ENCODE measurements around the gene RGL3. TPM values are rescaled to one million over a fixed set of nuclear protein-coding genes. Genes with fewer than 3 reads are reported as not detected.

RGL3 gene
- total and polyA plus RNA-seq, 8 donors = 22.3 to 170 (median 39.8) TPM

GRCh38 chr19:11374433-11375142 lies 44.5 kb downstream of the RGL3 start, which contains the start of gene SWSAP1:
Gene SWSAP1, plus strand, starts transcription at chr19:11374666. Its CDS starts 15 bp downstream, at chr19:11374681.
- no peak for TF ChIP-seq CTCF (IDR thresholded peaks at IDR 0.05)
- 0% methylated on average over 44 of the region's 44 CpGs for WGBS, 2 donors
- peak; percentile 95 to 99 (median 99) for DNase-seq
- intact Hi-C loops (cut with DNase I) = no loop called here
- FAIRE-seq = peak; percentile 94
- Histone ChIP-seq H3K4me3 (peak within 1 kb of the TSS; percentile 33 to 51 (median 46)), H3K9me3 (no peaks in the 10 kb centered on the region), H3K36me3 (no peaks in the 10 kb centered on the region), H3K27ac (peak within 1 kb of the TSS; percentile 79 to 97 (median 93)), H3K4me1 (peaks cover 4 to 28% (median 5%) of the 10 kb centered on the region in 3 donors), H3K27me3 (no peaks in the 10 kb centered on the region)
- ATAC-seq = peak; percentile 92 to 94 (median 92)

- peaks cover 4 to 28% (median 5%) of the 10 kb centered on the region in 3 donors for H3K4me1 ChIP-seq
- FAIRE-seq (no peak), DNase-seq (peak in 1 of 6 donors; percentile 22), ATAC-seq (no peak)
- intact Hi-C loops (cut with DNase I) = no loop called here
- WGBS, 2 donors = 37 to 41% methylated on average over 11 of the region's 11 CpGs
- TF ChIP-seq CTCF (IDR thresholded peaks at IDR 0.05) = no peak
- no peaks in the 10 kb centered on the region for H3K36me3 ChIP-seq
- no peaks in the 10 kb centered on the region for H3K27me3 ChIP-seq
- no peaks in the 10 kb centered on the region for H3K9me3 ChIP-seq
- peak overlapping the region; percentile 33 to 51 (median 46) for H3K4me3 ChIP-seq
- peak overlapping the region; percentile 79 to 97 (median 93) for H3K27ac ChIP-seq
Measured at GRCh38 chr19:11373885-11374432, 45.2 kb downstream of the RGL3 start.

GRCh38 chr19:11373166-11373884 lies 45.8 kb downstream of the RGL3 start:
- 53 to 55% methylated on average over 10 of the region's 10 CpGs for WGBS, 2 donors
- DNase-seq (peak in 2 of 6 donors; percentile 35 to 39), FAIRE-seq (no peak), ATAC-seq (peak in 1 of 4 donors; percentile 20)
- Histone ChIP-seq H3K9me3 (no peaks in the 10 kb centered on the region), H3K36me3 (no peaks in the 10 kb centered on the region), H3K4me3 (no peak overlapping the region), H3K4me1 (peaks cover 4 to 23% (median 5%) of the 10 kb centered on the region in 3 donors), H3K27ac (peak overlapping the region in 1 of 4 donors; percentile 79), H3K27me3 (no peaks in the 10 kb centered on the region)
- TF ChIP-seq CTCF (IDR thresholded peaks at IDR 0.05) = no peak
- intact Hi-C loops (cut with DNase I) = no loop called here

- no peaks in the 10 kb centered on the region for H3K36me3 ChIP-seq
- ATAC-seq (no peak), FAIRE-seq (no peak), DNase-seq (no peak)
- peaks cover 4 to 11% (median 5%) of the 10 kb centered on the region in 3 donors for H3K4me1 ChIP-seq
- 90 to 93% methylated on average over 2 of the region's 2 CpGs for WGBS, 2 donors
- H3K27ac ChIP-seq = no peak overlapping the region
- no peak for TF ChIP-seq CTCF (IDR thresholded peaks at IDR 0.05)
- H3K27me3 ChIP-seq = no peaks in the 10 kb centered on the region
- no peaks in the 10 kb centered on the region for H3K9me3 ChIP-seq
- intact Hi-C loops (cut with DNase I) = no loop called here
- no peak overlapping the region for H3K4me3 ChIP-seq
Measured at GRCh38 chr19:11370744-11371143, 48.4 kb downstream of the RGL3 start.
